ENCODE measurements around the gene PRAMEF27.
"Not testable (repeated sequence)": the region's sequence is repeated elsewhere in the genome, so short reads cannot be mapped to it uniquely, and the experiment has no call there.

The PRAMEF27 gene

DNA sequence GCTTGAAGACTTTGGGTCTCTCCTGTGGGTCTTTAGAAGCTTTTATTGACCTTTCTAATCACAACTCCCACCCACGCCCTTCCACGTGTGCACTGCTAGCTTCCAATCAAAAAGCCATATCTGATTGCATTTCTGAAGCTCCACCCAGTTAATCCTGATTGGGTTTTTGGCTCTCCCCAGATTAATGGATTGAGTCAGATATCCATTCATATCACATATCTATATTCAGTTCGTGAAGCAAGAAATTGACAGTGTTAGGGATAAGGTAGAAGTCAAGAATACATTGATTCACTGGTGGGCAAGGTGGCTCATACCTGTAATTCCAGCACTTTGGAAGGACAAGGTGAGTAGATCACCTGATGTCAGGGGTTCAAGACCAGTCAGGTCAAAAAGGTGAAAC is at the start of gene PRAMEF27:
TSS of gene PRAMEF27 (minus strand) at position 101 of the 400 bp plus-strand sequence. CDS start 2,916 bp downstream, outside the sequence.
- DNase-seq = not testable (repeated sequence)

DNA sequence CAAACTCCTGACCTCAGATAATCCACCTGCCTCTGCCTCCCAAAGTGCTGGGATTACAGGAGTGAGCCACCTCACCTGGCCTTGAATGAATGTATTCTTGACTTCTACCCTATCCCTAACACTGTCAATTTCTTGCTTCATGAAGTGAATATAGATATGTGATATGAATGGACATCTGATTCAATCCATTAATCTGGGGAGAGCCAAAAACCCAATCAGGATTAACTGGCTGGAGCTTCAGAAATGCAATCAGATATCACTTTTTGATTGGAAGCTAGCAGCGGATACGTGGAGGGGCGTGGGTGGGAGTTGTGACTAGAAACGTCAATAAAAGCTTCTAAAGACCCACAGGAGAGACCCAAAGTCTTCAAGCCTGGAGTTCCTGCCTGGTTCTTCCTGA is 14.1 kb upstream of the PRAMEF27 start, which contains the start of gene PRAMEF25:
TSS of gene PRAMEF25 (plus strand) at position 301 of the 400 bp plus-strand sequence. CDS start 2,920 bp downstream, outside the sequence.
- not testable (repeated sequence) for DNase-seq

DNA sequence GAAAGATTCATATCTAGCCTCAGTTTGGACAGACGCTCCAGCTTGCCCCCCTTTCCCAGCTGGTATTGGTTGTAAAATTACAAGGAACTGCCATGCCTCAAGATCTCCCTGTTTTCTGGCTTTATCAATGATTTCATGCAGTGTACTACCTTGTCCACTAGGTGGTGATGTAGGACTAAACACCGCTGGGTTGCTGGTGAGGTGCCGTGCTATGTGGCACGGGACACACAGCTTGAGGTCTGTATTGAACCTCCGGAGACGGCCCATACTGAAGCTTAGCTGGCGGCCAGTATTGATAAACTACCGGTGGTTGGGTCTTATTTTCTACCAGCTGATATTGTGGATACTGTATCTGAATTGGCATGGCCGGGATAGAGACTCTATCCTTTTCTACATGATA is 36.5 kb downstream of the PRAMEF27 start:
- DNase-seq = not testable (repeated sequence)

DNA sequence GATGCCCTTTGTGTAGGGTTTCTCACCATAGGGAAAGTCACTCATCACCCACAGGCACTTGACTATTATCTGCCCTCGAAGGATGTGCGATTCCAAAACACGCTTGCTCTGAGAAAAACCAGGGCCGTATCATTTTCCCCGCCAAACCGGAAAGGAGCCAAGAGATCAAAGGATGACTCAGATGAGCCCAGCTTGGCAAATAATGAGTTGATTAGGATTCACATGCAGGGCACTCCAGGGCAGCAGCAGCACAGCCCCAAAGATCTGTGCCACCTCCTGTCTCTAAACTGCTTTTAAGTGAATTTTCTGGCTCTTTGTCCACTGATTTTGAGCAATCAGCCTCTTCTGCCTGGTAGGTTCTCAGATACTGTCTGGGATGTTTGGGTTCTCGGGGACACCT is 44.4 kb downstream of the PRAMEF27 start:
- not testable (repeated sequence) for DNase-seq

DNA sequence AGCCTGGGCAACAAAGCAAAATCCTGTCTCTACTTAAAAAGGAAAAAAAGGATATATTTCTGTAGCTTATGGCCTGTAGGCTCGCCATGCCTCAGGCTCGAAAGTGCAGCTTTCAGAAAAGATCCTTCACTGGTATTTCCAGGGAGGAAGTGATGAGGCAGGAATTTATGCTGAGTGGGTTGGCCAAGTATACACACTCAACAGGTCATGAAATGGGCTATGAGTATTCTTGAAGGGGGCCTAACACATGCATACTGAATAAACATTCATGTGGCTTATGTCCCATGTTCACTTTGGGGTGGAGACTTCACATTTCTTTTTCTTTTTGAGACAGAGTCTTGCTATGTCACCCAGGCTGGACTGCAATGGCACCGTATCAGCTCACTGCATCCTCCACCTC is 47.0 kb downstream of the PRAMEF27 start:
- not testable (repeated sequence) for DNase-seq

DNA sequence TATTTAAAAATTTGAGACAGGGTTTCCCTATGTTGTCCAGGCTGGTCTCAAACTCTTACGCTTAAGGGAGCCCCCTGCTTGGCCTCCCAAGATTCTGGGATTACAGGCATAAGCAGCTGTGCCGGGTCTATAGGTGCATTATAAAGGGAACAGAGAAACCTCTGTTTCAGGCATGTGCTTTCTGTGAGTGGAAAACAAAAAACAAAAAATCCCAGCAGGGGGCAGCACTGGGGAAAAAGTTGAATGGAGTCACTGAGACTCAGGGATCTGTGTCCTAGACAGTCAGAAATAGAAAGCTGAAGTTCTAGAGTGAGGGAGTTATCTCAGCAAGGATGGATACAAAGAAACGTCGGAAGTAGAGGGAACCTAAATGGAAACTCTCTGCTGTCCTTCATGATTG is 50.6 kb downstream of the PRAMEF27 start:
- DNase-seq = not testable (repeated sequence)

Measured in stimulated activated CD4-positive, alpha-beta T cell treated with anti-CD3 and anti-CD28 coated beads, Interleukin-4, amount 100 ng/mL, for 24 hours (primary cell).